Colonic mucosa (tissue), 4 donors: Measurements from ENCODE around the gene ZDHHC7. TPM values are rescaled to one million over a fixed set of nuclear protein-coding genes. Genes with fewer than 3 reads are reported as not detected.

Source experiments
- DNase-seq: peaks from one replicate; pipeline ENCODE4 v3.0.0-alpha.2; 2020
- H3K27ac ChIP-seq: fragments of 200-600 bp; one replicate; pipeline ENCODE4 v1.8.0; 2021
- H3K27me3 ChIP-seq: fragments of 200-600 bp; one replicate; pipeline ENCODE4 v1.8.0; 2021
- H3K36me3 ChIP-seq: fragments of 200-600 bp; one replicate; pipeline ENCODE4 v1.8.0; 2021
- H3K4me1 ChIP-seq: fragments of 200-600 bp; one replicate; pipeline ENCODE4 v1.8.0; 2021; ENCODE audit warnings: mild to moderate bottlenecking
- H3K4me3 ChIP-seq: fragments of 200-600 bp; one replicate; pipeline ENCODE4 v1.8.0; 2021
- H3K9ac ChIP-seq, 2 donors: one replicate each; pipeline ENCODE4 v1.7.0; 2013; ENCODE audit warnings: control low read depth in 2 of 2, low read depth in 2 of 2, low read length in 2 of 2
- H3K9me3 ChIP-seq: fragments of 200-600 bp; one replicate; pipeline ENCODE4 v1.8.0; 2021
- CTCF ChIP-seq: fragments of 200-600 bp; IDR thresholded peaks from one replicate; pipeline ENCODE4 v1.8.0; 2022; ENCODE audit warnings: antibody characterized with exemption, mild to moderate bottlenecking
- intact Hi-C: fragments of 100-400 bp; cut with DNase I; formaldehyde crosslinking; loops from one replicate; pipeline ENCODE4 v1.14.1; 2022
- total RNA-seq, 2 donors: library from RNA; stranded (reverse); fragmentation: NEBNext Ultra II Directional in 1 of 2; extraction: Animal tissue kit (Norgen Biotek cat#: 25700) in 1 of 2; gene quantifications; one replicate each; pipeline ENCODE4 v1.2.1, GENCODE V29; 2021
- donor health status: healthy.
- donor health status: DM: no; HTN: no; CAD: no.
- donor health status: DM: no; HTN: no; CAD: no.

The ZDHHC7 gene
- total RNA-seq, 2 donors from 2014 or later = 55.1 to 67.8 TPM

- intact Hi-C loops = loop anchor here (5.0 kb wide), 1 partner anchor 42 kb away; no protein-coding TSS in a partner anchor
- Histone ChIP-seq H3K4me3 (no peak overlapping the region), H3K27me3 (no peaks in the 10 kb centered on the region), H3K36me3 (no peaks in the 10 kb centered on the region), H3K4me1 (peaks cover 7% of the 10 kb centered on the region), H3K27ac (no peak overlapping the region), H3K9me3 (no peaks in the 10 kb centered on the region), H3K9ac (no peak overlapping the region)
- peak; percentile 78 for DNase-seq
- TF ChIP-seq CTCF = peak; percentile 93
These were observed 86.1 kb downstream of the ZDHHC7 start for GRCh38 chr16:84925092-84925772.

- no peak for TF ChIP-seq CTCF
- no peaks in the 10 kb centered on the region for H3K9me3 ChIP-seq
- intact Hi-C loops = loop anchor here (5.0 kb wide), 1 partner anchor 43 kb away; no protein-coding TSS in a partner anchor
- H3K4me1 ChIP-seq = peaks cover 7% of the 10 kb centered on the region
- H3K9ac ChIP-seq = no peak overlapping the region
- peak; percentile 63 for DNase-seq
- H3K27ac ChIP-seq = no peak overlapping the region
- H3K36me3 ChIP-seq = no peaks in the 10 kb centered on the region
- no peaks in the 10 kb centered on the region for H3K27me3 ChIP-seq
- no peak overlapping the region for H3K4me3 ChIP-seq
These were observed 86.8 kb downstream of the ZDHHC7 start for GRCh38 chr16:84924331-84925091.

Other genes starting within 250 kb of the ZDHHC7 start
- 10 to 100 TPM; 10.4 to 37.9 TPM for gene CRISPLD2, start 191.6 kb downstream of the ZDHHC7 start, total RNA-seq
- gene KIAA0513, start 16.3 kb upstream of the ZDHHC7 start, total RNA-seq = 10 to 100 TPM; 17.7 to 22.8 TPM
- under 1 TPM in 1 of 2 donors, not detected in 1; 0.32 TPM for gene CIBAR2, start 100.9 kb upstream of the ZDHHC7 start, total RNA-seq